ENCODE results near the gene GPR160. TPM values are rescaled to one million over a fixed set of nuclear protein-coding genes. Genes with fewer than 3 reads are reported as not detected.

The GPR160 gene
- total RNA-seq = 0.32 and 0.36 TPM in 2 replicates

GRCh38 chr3:170037463-170038433 is at the start of gene GPR160:
TSS of gene GPR160 (plus strand) at chr3:170037995. CDS start at chr3:170083973, 45,978 bp downstream.

Small RNA genes within 50 kb of the gene (small RNA-seq; reads per million reads assigned to genes)
- not detected for gene RNU4-38P

Other genes with a start within 250 kb of the GPR160 start
- 0.16 and 0.36 TPM in 2 replicates for gene LRRIQ4, start 225.1 kb upstream of the GPR160 start, total RNA-seq
- 3.4 and 3.7 TPM in 2 replicates for gene LRRC34, start 225.1 kb upstream of the GPR160 start, total RNA-seq
- gene LRRC31, start 168.1 kb upstream of the GPR160 start, total RNA-seq = not detected in 2 replicates
- not detected in 2 replicates for gene SAMD7, start 126.4 kb upstream of the GPR160 start, total RNA-seq
- gene SEC62, start 71.2 kb upstream of the GPR160 start, total RNA-seq = 36.4 and 41.4 TPM in 2 replicates
- gene PHC3, start 143.7 kb downstream of the GPR160 start, total RNA-seq = 38.3 and 48.4 TPM in 2 replicates
- gene PRKCI, start 184.4 kb downstream of the GPR160 start, total RNA-seq = 49.1 and 55.3 TPM in 2 replicates